Astrocyte of the hippocampus (primary cell): ENCODE results near the gene CHAT.

Experiments used
- DNase-seq: peaks from one replicate; pipeline ENCODE4 v3.0.0; 2011; ENCODE audit warnings: low read depth, low spot score

Gene CHAT

GRCh38 chr10:49612513-49613164 lies 1.2 kb upstream of the CHAT start:
- DNase-seq, result no peak

DNA sequence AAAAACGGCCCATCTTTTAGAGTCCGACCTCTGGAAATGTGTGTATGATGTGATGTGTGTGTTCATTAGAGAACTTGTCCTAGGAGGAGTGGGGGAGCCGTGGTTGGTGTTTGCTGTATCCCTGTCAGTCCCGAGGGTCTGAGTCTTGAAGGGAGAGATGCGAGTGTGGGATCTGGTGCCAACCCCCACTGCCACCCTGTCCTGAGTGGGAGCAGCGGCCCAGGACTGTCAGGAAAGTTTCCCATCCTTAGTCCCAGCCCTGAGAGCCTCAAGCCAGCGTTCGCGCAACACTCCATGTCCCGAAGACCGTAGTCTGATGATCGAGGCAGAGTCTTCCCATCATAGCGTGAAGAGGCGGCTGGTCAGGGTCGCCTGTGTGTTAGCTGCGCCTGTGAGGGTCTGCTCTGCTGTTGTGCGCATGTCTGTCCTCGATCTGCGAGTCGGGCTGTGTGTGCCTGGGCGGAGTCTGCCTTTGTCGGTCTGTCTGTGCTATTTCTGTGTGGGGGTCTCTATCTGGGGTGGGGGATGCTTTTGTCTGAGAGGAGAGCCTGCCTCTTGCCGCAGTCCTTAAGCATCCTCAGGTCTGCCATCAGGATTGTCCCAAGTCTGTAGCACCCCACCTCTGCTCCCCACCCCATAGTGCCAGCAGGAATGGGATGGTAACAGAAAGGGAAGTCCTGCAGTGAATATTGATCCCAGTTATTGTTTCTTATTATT lies 514 bp upstream of the CHAT start:
- DNase-seq, result no peak

GRCh38 chr10:49614242-49615198 lies 683 bp downstream of the CHAT start:
- DNase-seq, result no peak

GRCh38 chr10:49615213-49615612 lies 1.4 kb downstream of the CHAT start:
- no peak for DNase-seq

DNA sequence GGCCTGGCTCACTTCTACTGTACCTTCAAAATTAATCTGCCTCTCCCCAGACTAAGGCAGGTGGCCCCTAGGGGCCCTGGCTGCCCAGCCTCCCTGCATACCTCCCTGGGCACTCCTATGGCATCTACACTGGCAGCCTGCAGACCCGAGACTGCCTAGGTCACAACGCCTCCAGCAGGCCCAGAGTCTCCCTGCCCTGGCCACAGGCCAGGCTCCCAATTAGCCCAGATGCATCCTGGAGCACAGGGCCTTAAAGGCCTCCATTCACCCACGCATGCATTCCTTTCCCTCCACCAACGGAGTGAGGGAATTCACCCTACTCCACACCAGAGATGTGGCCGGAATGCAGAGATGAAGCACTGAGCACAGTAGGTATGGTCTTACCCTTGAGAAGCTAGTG lies 1.9 kb downstream of the CHAT start:
- DNase-seq, result no peak

GRCh38 chr10:49616421-49617101 lies 2.7 kb downstream of the CHAT start:
- DNase-seq, result no peak

- no peak for DNase-seq
These were observed 3.5 kb downstream of the CHAT start for GRCh38 chr10:49617121-49618020.

GRCh38 chr10:49618821-49619220 lies 5.0 kb downstream of the CHAT start:
- no peak for DNase-seq

DNA sequence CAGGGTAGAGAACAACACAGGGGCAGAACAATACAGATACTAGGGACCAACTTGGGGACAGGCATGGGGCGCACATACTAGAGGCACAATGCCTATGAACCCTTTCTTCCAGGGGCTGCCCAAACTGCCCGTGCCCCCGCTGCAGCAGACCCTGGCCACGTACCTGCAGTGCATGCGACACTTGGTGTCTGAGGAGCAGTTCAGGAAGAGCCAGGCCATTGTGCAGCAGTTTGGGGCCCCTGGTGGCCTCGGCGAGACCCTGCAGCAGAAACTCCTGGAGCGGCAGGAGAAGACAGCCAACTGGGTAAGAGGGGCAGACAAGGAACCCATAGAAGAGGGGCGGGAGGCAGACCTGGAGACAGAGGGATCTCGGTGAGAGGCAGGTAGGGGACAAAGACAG lies 5.8 kb downstream of the CHAT start:
- no peak for DNase-seq

- DNase-seq, result no peak
These were observed 6.5 kb downstream of the CHAT start for GRCh38 chr10:49620286-49620810.

DNA sequence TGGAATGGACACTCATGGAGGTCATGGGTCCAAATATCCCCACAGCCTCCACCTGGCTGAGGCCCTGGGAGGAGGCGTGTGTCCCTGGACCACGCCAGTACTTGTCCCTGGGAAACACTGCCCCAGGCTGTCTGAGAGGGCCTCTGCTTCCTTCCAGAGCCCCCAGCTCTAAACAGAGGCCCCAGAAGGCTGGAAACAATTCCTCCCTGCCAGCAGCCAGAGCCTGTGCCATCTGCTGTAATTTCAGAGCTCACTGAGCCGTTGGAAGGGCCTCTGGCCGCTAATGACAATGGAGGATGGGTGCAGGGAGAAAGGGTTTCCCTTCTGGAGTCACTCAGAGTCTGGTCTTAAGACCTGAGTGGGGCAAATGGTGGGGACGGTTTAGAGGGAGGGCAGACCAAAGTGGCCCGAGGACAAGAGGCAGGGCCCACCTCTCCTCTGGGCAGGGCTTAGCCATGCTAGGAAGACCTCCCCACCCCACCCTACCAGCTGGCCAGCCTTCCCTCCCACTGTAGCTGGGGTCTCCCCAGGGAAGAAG lies 7.1 kb downstream of the CHAT start:
- no peak for DNase-seq

GRCh38 chr10:49621561-49621960 lies 7.7 kb downstream of the CHAT start:
- no peak for DNase-seq

DNA sequence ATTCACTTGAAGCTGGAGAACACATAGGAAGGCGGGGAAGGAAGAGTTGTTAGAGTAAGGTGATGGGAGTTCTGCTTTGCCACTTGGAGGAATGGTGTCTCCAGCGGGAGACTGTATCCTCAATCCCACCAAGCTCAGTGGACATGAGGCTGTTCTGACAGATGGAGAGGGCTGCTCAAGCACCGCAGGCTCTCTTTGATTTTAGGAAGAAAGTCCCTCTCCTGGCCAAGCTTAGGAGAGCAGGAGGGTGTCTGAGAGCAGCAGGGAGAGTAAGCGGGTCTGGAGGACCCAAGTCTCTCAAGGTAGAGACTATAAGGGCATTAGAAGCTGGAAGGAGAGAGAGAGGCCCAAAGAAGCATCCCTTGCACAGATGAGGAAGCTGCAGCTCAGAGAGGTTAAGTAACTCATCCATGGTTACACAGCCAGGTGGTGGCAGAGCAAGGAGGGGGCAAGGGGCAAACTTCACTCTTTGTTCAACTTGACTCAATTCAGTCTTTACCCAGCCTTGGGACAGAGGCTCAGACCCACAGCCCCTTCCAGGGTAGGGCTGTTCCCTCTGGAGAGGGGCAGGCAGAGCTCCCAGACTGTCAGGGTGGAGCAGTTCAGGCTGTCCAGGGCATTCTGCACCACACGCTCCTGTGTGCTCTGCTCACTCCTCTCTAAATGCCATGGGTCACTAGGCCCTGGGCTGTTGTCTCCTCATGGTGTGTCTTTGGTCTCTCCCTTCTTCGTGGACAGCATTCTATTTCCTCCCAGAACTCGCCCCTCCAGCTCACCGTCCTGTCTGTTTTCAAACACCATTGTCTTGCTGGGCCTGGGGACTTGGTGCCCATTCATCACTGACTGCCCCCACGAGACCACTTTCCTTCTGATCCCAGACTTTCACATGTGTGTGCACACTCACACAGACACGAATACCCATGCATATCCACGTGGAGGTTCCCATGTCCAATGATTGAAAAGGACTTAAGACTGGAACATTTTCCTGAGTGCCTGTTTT lies 8.9 kb downstream of the CHAT start:
- DNase-seq, result no peak

GRCh38 chr10:49624629-49625028 lies 10.8 kb downstream of the CHAT start:
- DNase-seq, result no peak

- DNase-seq, result no peak
These were observed 11.6 kb downstream of the CHAT start for GRCh38 chr10:49625411-49625810.

GRCh38 chr10:49627038-49627437 lies 13.2 kb downstream of the CHAT start:
- DNase-seq, result no peak

- no peak for DNase-seq
These were observed 13.9 kb downstream of the CHAT start for GRCh38 chr10:49627644-49628247.

DNA sequence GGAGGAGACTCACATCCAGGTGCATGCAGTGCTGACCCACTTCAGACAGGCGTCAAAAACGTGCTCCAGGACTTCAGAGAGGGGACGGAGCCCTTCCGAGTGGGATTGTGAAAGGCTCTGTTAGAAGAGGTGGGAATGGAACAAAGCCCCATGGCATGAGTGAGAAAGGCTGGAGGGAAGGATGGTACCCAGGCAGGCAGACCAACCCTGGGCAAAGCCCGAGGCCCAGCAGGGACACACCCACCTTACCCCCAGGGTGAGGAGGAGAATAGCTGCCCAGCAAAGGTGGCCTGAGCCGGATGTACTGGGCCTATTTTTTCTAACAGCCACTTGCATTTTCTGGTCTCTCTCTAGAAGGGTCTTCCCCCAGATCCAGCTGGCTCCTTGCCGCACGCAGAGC lies 14.8 kb downstream of the CHAT start:
- DNase-seq, result no peak
